CD4-positive, alpha-beta T cell (primary cell): ENCODE measurements around the gene ANGPTL2. TPM values are rescaled to one million over a fixed set of nuclear protein-coding genes. Genes with fewer than 3 reads are reported as not detected.

Source experiments
- ATAC-seq: fragments of 200-7000 bp; cut with Tn5 transposase; one replicate; pipeline ENCODE4 v1.10.0; 2022; ENCODE audit warnings: mild to moderate bottlenecking; ENCODE audit not compliant: poor library complexity
- CTCF ChIA-PET: fragments of 350-600 bp; sonication (Branson Sonifier 250); formaldehyde crosslinking; loops from one replicate; lab custom pipeline; 2021; ENCODE audit warnings: antibody characterized with exemption, inconsistent platforms; lab: Charles Lee
- POLR2A ChIA-PET: fragments of 350-600 bp; sonication (Branson Sonifier 250); formaldehyde crosslinking; loops from one replicate; lab custom pipeline; 2021; ENCODE audit warnings: antibody characterized with exemption, inconsistent platforms; lab: Charles Lee
- DNase-seq, 14 experiments: peaks; one replicate each; pipeline ENCODE4 v3.0.0-alpha.2; 2013 to 2020; ENCODE audit warnings: mixed read lengths in 2 of 14
- H3K27ac ChIP-seq, 2 donors: one replicate each; pipeline versions ENCODE4 v1.5.1 to v1.7.0; 2013; ENCODE audit warnings: low read length in 2 of 2, low read depth in 1 of 2, mild to moderate bottlenecking in 1 of 2
- H3K27me3 ChIP-seq, 2 experiments: 1 replicate in 1 of 2; 2 replicates in 1 of 2; pipeline versions ENCODE4 v1.6.1 to v1.7.0; 2013; ENCODE audit warnings: low read length in 2 of 2, control low read depth in 1 of 2, mild to moderate bottlenecking in 1 of 2, moderate library complexity in 1 of 2; ENCODE audit not compliant: insufficient read depth in 2 of 2, control insufficient read depth in 1 of 2
- H3K36me3 ChIP-seq: one replicate; pipeline ENCODE4 v1.6.1; 2013; ENCODE audit warnings: low read length, control low read depth; ENCODE audit not compliant: insufficient read depth
- H3K4me1 ChIP-seq: one replicate; pipeline ENCODE4 v1.6.1; 2013; ENCODE audit warnings: low read length, control low read depth; ENCODE audit not compliant: insufficient read depth
- H3K4me3 ChIP-seq: one replicate; pipeline ENCODE4 v1.5.1; 2013; ENCODE audit warnings: mild to moderate bottlenecking, low read length, moderate library complexity
- H3K9me3 ChIP-seq, 2 experiments: 1 replicate in 1 of 2; 2 replicates in 1 of 2; pipeline versions ENCODE4 v1.6.1 to v1.7.0; 2013; ENCODE audit warnings: low read length in 2 of 2, mild to moderate bottlenecking in 2 of 2, control low read depth in 1 of 2, moderate library complexity in 1 of 2; ENCODE audit not compliant: control insufficient read depth in 1 of 2, insufficient read depth in 1 of 2
- H3K27ac Mint-ChIP-seq: one replicate; pipeline ENCODE4 v1.8.0; 2020; ENCODE audit warnings: mixed read lengths
- H3K27me3 Mint-ChIP-seq: one replicate; pipeline ENCODE4 v1.8.0; 2021; ENCODE audit warnings: mixed read lengths
- H3K36me3 Mint-ChIP-seq: one replicate; pipeline ENCODE4 v1.8.0; 2021; ENCODE audit warnings: low read depth, mixed read lengths
- H3K4me1 Mint-ChIP-seq: one replicate; pipeline ENCODE4 v1.8.0; 2021; ENCODE audit warnings: low read depth, mixed read lengths
- H3K4me3 Mint-ChIP-seq: one replicate; pipeline ENCODE4 v1.8.0; 2020; ENCODE audit warnings: mild to moderate bottlenecking, mixed read lengths
- H3K9me3 Mint-ChIP-seq: one replicate; pipeline ENCODE4 v1.8.0; 2020; ENCODE audit warnings: mixed read lengths
- intact Hi-C, 2 experiments: fragments of 100-400 bp; cut with DNase I in 1 of 2; cut with micrococcal nuclease in 1 of 2; formaldehyde crosslinking; loops; one replicate each; pipeline versions ENCODE4 v1.15.1 to v1.9.0; 2023 to 2025; cut with DNase I, micrococcal nuclease
- total RNA-seq, 174 experiments: library from RNA in 2 of 174; stranded (reverse) in 2 of 174; gene quantifications; one replicate each; pipeline ENCODE4 v1.2.3 and lab custom pipeline; 2021 to 2026
- TF ChIP-seq, protein P1 (sequence below): fragments of 200-600 bp; IDR thresholded peaks from one replicate; pipeline ENCODE4 v1.8.0; 2022; ENCODE audit warnings: antibody characterized with exemption, mild to moderate bottlenecking

ANGPTL2 gene
- total RNA-seq, 2 experiments from 2014 or later = not detected

DNA sequence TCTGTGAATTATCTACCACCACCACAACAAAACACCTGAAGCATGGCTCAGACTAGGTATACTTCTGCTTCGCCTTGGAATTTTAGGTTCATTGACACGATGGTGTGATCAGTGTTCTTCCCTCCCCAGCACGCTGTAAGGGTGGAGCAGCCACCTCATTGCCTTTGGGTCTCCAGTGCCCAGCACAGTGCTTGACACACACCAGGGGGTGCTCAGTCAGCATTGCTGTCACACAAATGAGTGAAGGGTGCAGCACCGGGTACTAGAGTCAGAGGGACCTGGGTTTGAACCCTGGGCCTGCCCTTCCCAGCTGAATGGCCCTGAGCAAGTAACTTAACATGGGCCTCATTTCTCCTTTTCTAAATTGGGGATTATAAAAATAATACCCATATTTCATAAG, 9.9 kb upstream of the ANGPTL2 start:
- Mint-ChIP-seq H3K27me3 (peaks cover 4% of the 10 kb centered on the region), H3K9me3 (no peaks in the 10 kb centered on the region), H3K36me3 (no peaks in the 10 kb centered on the region), H3K4me1 (no peaks in the 10 kb centered on the region), H3K4me3 (no peak overlapping the region), H3K27ac (no peak overlapping the region)
- DNase-seq = peak in 1 of 14 experiments; percentile 11
- ChIA-PET CTCF (no interaction called here), POLR2A (no interaction called here)
- no peaks in the 10 kb centered on the region for H3K36me3 ChIP-seq
- H3K4me3 ChIP-seq = no peak overlapping the region
- no peaks in the 10 kb centered on the region for H3K9me3 ChIP-seq
- H3K27me3 ChIP-seq = no peaks in the 10 kb centered on the region
- H3K4me1 ChIP-seq = no peaks in the 10 kb centered on the region
- no peak overlapping the region for H3K27ac ChIP-seq
- no peak for ATAC-seq
- TF ChIP-seq, protein P1, sequence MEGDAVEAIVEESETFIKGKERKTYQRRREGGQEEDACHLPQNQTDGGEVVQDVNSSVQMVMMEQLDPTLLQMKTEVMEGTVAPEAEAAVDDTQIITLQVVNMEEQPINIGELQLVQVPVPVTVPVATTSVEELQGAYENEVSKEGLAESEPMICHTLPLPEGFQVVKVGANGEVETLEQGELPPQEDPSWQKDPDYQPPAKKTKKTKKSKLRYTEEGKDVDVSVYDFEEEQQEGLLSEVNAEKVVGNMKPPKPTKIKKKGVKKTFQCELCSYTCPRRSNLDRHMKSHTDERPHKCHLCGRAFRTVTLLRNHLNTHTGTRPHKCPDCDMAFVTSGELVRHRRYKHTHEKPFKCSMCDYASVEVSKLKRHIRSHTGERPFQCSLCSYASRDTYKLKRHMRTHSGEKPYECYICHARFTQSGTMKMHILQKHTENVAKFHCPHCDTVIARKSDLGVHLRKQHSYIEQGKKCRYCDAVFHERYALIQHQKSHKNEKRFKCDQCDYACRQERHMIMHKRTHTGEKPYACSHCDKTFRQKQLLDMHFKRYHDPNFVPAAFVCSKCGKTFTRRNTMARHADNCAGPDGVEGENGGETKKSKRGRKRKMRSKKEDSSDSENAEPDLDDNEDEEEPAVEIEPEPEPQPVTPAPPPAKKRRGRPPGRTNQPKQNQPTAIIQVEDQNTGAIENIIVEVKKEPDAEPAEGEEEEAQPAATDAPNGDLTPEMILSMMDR = no peak
- intact Hi-C loops = no loop called here

DNA sequence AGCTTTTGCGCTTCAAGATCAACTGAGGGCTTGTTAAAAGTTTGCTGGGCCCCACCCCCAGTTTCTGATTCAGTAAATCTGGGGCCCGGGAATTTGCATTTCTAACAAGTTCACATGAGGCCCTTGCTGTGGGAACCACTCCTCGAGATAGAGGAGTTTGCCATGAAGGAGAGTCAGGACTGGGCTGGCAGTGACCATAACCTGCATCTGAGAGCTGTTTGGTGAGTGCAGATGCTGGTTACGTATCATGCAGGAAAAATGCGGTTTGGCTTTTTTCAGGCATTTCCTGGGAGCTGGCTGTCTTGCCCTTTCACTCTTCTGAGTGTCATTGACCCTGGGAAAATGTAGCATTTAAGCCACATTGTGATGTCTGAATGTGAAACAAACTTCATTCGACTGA, 9.4 kb upstream of the ANGPTL2 start:
- H3K4me1 ChIP-seq = no peaks in the 10 kb centered on the region
- no peak for ATAC-seq
- TF ChIP-seq, protein P1 = no peak
- no peaks in the 10 kb centered on the region for H3K9me3 ChIP-seq
- ChIA-PET CTCF (no interaction called here), POLR2A (no interaction called here)
- Mint-ChIP-seq H3K4me3 (no peak overlapping the region), H3K27ac (no peak overlapping the region), H3K36me3 (no peaks in the 10 kb centered on the region), H3K27me3 (peaks cover 4% of the 10 kb centered on the region), H3K9me3 (no peaks in the 10 kb centered on the region), H3K4me1 (no peaks in the 10 kb centered on the region)
- DNase-seq = peak in 1 of 14 experiments; percentile 8
- H3K27ac ChIP-seq = no peak overlapping the region
- H3K4me3 ChIP-seq = no peak overlapping the region
- H3K27me3 ChIP-seq = no peaks in the 10 kb centered on the region
- intact Hi-C loops = no loop called here
- H3K36me3 ChIP-seq = no peaks in the 10 kb centered on the region

DNA sequence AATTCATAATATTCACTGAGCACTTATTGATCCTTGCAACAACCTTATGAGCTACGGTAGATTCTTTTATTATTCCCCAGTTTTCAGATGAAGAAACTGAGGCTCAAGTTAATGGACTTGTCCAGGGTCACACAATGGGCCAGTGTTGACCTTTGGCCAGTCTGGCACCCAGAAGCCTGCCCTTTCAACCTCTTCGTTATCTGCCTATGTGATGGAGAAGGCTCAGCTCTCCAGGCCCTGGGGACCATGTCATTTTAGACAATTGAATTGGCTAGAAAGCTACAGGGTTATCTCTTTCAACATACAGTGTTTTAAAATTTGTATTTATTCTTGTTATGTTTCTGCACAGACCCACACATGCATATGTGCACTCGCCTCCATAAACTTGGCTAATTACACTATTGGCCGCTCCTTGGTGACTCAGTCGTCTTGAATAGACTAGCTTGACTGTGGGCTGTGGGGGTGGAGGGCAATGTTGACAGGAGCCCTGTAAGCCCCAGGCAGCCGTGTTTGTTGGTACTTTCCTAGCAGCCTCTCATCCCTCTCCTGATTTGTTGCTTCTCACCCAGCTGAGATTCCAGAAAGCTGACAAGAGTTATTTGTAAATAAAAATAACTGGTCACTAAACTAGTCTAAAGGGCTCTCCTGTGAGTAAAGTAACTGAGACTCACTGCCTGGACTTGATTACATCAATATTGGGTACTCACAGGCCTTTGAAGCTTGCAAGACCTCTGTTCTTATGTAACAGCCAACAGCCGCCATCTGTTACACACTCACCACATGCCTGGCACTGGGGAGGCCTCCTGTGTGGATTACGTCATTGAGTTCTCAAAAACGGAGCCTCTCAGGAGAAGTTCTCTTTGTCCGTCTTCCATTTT, 8.5 kb upstream of the ANGPTL2 start:
- no peak overlapping the region for H3K4me3 ChIP-seq
- no peaks in the 10 kb centered on the region for H3K4me1 ChIP-seq
- CTCF ChIA-PET = no interaction called here
- H3K27ac ChIP-seq = no peak overlapping the region
- H3K9me3 ChIP-seq = no peaks in the 10 kb centered on the region
- DNase-seq (peak in 3 of 14 experiments; percentile 1 to 28 (median 11)), ATAC-seq (no peak)
- Mint-ChIP-seq H3K36me3 (no peaks in the 10 kb centered on the region), H3K27me3 (peaks cover 10% of the 10 kb centered on the region), H3K9me3 (no peaks in the 10 kb centered on the region), H3K4me1 (no peaks in the 10 kb centered on the region), H3K27ac (no peak overlapping the region), H3K4me3 (no peak overlapping the region)
- POLR2A ChIA-PET = no interaction called here
- TF ChIP-seq, protein P1 = no peak
- H3K27me3 ChIP-seq = no peaks in the 10 kb centered on the region
- no peaks in the 10 kb centered on the region for H3K36me3 ChIP-seq
- intact Hi-C loops = no loop called here
